ENCODE data around the gene CADM4. TPM values are rescaled to one million over a fixed set of nuclear protein-coding genes. Genes with fewer than 3 reads are reported as not detected.

CADM4 gene
- total and polyA plus RNA-seq, 2 donors (not counting 1 experiment from before 2014, with no cell fraction given): 1.5 TPM

DNA sequence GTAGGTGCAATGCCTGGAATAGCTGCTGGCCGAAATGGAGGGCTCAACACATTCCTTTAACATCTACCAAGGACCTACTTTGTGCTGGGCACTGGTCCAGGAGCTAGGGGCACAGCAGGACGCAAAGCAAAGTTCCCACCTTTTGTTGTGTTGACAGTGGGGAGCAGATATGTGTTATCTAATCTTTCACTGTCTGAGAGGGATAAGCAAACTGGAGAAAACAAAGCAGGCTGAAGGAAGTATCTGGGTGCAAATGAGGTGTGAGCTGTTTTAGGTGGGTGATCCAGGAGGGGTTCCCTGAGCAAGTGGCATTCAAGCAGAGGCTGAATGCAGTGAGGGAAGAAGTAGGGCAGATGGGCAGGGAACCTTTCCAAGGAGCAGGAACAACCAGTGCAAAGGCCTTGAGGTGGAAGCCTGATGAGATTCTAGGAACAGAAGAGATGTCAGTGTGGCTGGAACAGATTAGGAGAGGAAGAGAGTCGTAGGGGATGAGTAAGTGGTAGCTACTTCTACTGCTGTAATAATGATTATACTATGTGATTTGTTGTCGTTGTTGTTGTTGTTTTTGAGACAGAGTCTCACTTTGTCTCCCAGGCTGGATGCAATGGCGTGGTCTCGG, 32.5 kb upstream of the CADM4 start:
- H3K4me2 ChIP-seq (ENCODE audit: extremely low read depth, insufficient read depth, low read length): no peak overlapping the region
- no peak for TF ChIP-seq EZH2 (IDR thresholded peaks at IDR 0.05; ENCODE audit: low read length, missing control alignments)
- TF ChIP-seq, protein P1, sequence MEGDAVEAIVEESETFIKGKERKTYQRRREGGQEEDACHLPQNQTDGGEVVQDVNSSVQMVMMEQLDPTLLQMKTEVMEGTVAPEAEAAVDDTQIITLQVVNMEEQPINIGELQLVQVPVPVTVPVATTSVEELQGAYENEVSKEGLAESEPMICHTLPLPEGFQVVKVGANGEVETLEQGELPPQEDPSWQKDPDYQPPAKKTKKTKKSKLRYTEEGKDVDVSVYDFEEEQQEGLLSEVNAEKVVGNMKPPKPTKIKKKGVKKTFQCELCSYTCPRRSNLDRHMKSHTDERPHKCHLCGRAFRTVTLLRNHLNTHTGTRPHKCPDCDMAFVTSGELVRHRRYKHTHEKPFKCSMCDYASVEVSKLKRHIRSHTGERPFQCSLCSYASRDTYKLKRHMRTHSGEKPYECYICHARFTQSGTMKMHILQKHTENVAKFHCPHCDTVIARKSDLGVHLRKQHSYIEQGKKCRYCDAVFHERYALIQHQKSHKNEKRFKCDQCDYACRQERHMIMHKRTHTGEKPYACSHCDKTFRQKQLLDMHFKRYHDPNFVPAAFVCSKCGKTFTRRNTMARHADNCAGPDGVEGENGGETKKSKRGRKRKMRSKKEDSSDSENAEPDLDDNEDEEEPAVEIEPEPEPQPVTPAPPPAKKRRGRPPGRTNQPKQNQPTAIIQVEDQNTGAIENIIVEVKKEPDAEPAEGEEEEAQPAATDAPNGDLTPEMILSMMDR (conservative IDR thresholded peaks at IDR 0.05 in 1 of 2, IDR thresholded peaks at IDR 0.05 in 1 of 2; ENCODE audit: low read depth in 1 of 2, low read length in 2 of 2): no peak
- H3K4me3 ChIP-seq (replicated peaks in 1 of 4; ENCODE audit: control extremely low read depth in 1 of 4, insufficient read depth in 1 of 4, low read depth in 3 of 4, low read length in 4 of 4): no peak overlapping the region
- H3K27me3 ChIP-seq (ENCODE audit: control insufficient read depth, insufficient read depth, low read length): no peaks in the 10 kb centered on the region
- H3K4me1 ChIP-seq (ENCODE audit: control insufficient read depth, extremely low read depth, insufficient read depth, low read length): peaks cover 8% of the 10 kb centered on the region
- peaks cover 3% of the 10 kb centered on the region for H3K36me3 ChIP-seq (ENCODE audit: control insufficient read depth, insufficient read depth, low read length)
- DNase-seq (ENCODE audit: low read depth in 2 of 2): no peak
- no peak overlapping the region for H2AFZ ChIP-seq (ENCODE audit: low read length)
- no peak overlapping the region for H3K27ac ChIP-seq (ENCODE audit: insufficient read depth, low read length)
- peaks cover 12% of the 10 kb centered on the region for H3K79me2 ChIP-seq (ENCODE audit: control insufficient read depth, insufficient read depth, low read length)
- H3K9ac ChIP-seq (ENCODE audit: insufficient read depth, low read length): no peak overlapping the region
- H3K9me3 ChIP-seq (ENCODE audit: control insufficient read depth, insufficient read depth, low read depth, low read length): no peaks in the 10 kb centered on the region
- H4K20me1 ChIP-seq (ENCODE audit: control insufficient read depth, extremely low read depth, insufficient read depth, low read length): no peaks in the 10 kb centered on the region

DNA sequence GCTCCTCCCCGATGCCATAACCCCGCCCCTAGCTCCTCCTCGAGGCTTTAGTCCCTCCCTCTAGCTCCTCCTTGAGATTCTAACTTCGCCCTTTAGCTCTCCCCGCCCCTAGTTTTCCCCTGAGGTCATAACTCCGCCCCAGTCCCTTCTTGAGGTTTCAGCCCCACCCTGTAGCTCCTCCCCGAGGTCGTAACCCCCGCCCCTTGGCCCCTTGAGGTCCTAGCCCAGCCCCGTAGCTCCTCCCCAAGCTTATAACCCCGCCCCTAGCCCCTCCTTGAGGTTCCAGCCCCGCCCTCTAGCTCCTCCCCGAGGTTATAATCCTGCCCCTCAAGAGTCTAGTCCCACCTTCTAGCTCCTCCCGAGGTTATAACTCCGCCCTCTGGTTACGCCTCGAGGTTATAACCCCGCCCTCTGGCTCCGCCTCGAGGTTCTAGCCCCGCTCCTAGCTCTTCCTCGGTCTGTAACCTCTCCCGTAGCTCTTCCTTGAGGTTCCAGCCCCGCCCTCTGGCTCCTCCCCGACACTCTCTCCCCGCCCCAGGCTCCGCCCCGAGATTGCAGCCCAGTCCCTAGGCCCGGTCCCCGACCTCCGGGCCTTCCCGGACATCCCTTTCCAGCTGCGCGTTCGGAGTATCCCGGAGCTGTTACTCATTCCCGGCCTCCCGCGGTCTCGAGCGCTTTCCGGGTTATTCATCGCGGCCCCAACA, 28.9 kb upstream of the CADM4 start:
- no peaks in the 10 kb centered on the region for H3K27me3 ChIP-seq (ENCODE audit: control insufficient read depth, insufficient read depth, low read length)
- H3K9me3 ChIP-seq (ENCODE audit: control insufficient read depth, insufficient read depth, low read depth, low read length): no peaks in the 10 kb centered on the region
- H3K4me3 ChIP-seq (replicated peaks in 1 of 4; ENCODE audit: control extremely low read depth in 1 of 4, insufficient read depth in 1 of 4, low read depth in 3 of 4, low read length in 4 of 4): peak overlapping the region; percentile 73 to 95 (median 92)
- no peak for TF ChIP-seq EZH2 (IDR thresholded peaks at IDR 0.05; ENCODE audit: low read length, missing control alignments)
- TF ChIP-seq, protein P1 (conservative IDR thresholded peaks at IDR 0.05 in 1 of 2, IDR thresholded peaks at IDR 0.05 in 1 of 2; ENCODE audit: low read depth in 1 of 2, low read length in 2 of 2): no peak
- peaks cover 8% of the 10 kb centered on the region for H3K4me1 ChIP-seq (ENCODE audit: control insufficient read depth, extremely low read depth, insufficient read depth, low read length)
- peaks cover 38% of the 10 kb centered on the region for H3K79me2 ChIP-seq (ENCODE audit: control insufficient read depth, insufficient read depth, low read length)
- peak overlapping the region; percentile 89 for H3K9ac ChIP-seq (ENCODE audit: insufficient read depth, low read length)
- no peak overlapping the region for H2AFZ ChIP-seq (ENCODE audit: low read length)
- peak; percentile 98 to 100 for DNase-seq (ENCODE audit: low read depth in 2 of 2)
- peaks cover 25% of the 10 kb centered on the region for H3K36me3 ChIP-seq (ENCODE audit: control insufficient read depth, insufficient read depth, low read length)
- peak overlapping the region; percentile 72 for H3K4me2 ChIP-seq (ENCODE audit: extremely low read depth, insufficient read depth, low read length)
- H4K20me1 ChIP-seq (ENCODE audit: control insufficient read depth, extremely low read depth, insufficient read depth, low read length): no peaks in the 10 kb centered on the region
- peak overlapping the region; percentile 94 for H3K27ac ChIP-seq (ENCODE audit: insufficient read depth, low read length)

DNA sequence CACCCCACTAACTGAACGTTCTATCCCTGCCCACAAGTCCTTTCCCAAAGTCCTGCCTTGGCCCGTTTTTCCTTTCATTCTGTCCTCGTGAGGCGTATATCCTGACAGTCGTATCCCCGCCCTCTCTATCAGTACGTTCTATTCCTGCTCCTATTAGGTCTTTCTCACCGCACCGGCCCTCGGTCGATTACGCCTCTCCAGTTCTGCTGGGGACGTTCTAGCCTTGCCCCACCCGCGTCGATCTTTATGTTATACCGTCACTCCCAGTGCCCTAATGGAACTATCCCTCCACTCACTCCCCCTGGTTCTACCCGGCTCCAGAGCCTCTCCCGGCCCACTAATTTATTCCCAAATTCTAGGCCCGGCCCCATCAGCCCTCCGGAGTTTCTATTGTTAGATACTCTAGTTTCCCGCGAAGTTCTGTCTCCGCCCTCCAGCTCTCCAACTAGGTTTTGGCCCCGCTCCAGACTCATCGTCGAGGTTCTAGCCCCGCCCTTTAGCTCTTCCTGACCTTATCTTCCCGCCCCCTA, 28.3 kb upstream of the CADM4 start:
- TF ChIP-seq, protein P1 (conservative IDR thresholded peaks at IDR 0.05 in 1 of 2, IDR thresholded peaks at IDR 0.05 in 1 of 2; ENCODE audit: low read depth in 1 of 2, low read length in 2 of 2): no peak
- TF ChIP-seq EZH2 (IDR thresholded peaks at IDR 0.05; ENCODE audit: low read length, missing control alignments): no peak
- H3K79me2 ChIP-seq (ENCODE audit: control insufficient read depth, insufficient read depth, low read length): peaks cover 40% of the 10 kb centered on the region
- peak overlapping the region; percentile 49 to 77 (median 67) for H3K4me3 ChIP-seq (replicated peaks in 1 of 4; ENCODE audit: control extremely low read depth in 1 of 4, insufficient read depth in 1 of 4, low read depth in 3 of 4, low read length in 4 of 4)
- H3K27me3 ChIP-seq (ENCODE audit: control insufficient read depth, insufficient read depth, low read length): no peaks in the 10 kb centered on the region
- H4K20me1 ChIP-seq (ENCODE audit: control insufficient read depth, extremely low read depth, insufficient read depth, low read length): no peaks in the 10 kb centered on the region
- DNase-seq (ENCODE audit: low read depth in 2 of 2): no peak
- H3K4me2 ChIP-seq (ENCODE audit: extremely low read depth, insufficient read depth, low read length): peak overlapping the region; percentile 92
- H3K36me3 ChIP-seq (ENCODE audit: control insufficient read depth, insufficient read depth, low read length): peaks cover 27% of the 10 kb centered on the region
- no peaks in the 10 kb centered on the region for H3K9me3 ChIP-seq (ENCODE audit: control insufficient read depth, insufficient read depth, low read depth, low read length)
- H2AFZ ChIP-seq (ENCODE audit: low read length): no peak overlapping the region
- H3K27ac ChIP-seq (ENCODE audit: insufficient read depth, low read length): peak overlapping the region; percentile 83
- peak overlapping the region; percentile 58 for H3K9ac ChIP-seq (ENCODE audit: insufficient read depth, low read length)
- peaks cover 8% of the 10 kb centered on the region for H3K4me1 ChIP-seq (ENCODE audit: control insufficient read depth, extremely low read depth, insufficient read depth, low read length)

Data from fibroblast of lung (primary cell).